ENCODE results near the gene NEU2. TPM values are rescaled to one million over a fixed set of nuclear protein-coding genes. Genes with fewer than 3 reads are reported as not detected.

The NEU2 gene
- polyA plus RNA-seq, 1 experiment, result not detected

DNA sequence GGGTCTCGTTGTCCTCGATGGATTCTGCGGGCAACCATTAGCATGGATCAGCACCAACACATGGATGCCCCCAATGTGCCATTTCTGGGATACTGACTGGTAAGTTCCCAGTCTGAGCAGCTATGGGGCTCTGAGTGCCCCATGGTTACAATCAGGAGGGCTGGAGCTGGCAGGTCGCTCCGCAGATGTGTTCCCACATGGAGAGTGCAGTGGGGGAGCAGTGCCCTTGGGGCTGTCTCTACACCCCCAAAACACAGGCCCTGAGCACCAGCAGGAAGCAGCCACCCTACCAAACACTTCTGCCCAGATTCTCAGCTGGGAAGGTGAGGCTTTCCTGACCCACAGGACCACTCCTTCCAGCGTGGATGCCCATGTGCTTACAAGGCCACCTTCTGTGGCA is 27.4 kb upstream of the NEU2 start:
- no peak for DNase-seq (ENCODE audit: low read depth, low spot score)
- no peak overlapping the region for H3K27ac ChIP-seq (ENCODE audit: low read depth, low read length)
- TF ChIP-seq, protein P1, sequence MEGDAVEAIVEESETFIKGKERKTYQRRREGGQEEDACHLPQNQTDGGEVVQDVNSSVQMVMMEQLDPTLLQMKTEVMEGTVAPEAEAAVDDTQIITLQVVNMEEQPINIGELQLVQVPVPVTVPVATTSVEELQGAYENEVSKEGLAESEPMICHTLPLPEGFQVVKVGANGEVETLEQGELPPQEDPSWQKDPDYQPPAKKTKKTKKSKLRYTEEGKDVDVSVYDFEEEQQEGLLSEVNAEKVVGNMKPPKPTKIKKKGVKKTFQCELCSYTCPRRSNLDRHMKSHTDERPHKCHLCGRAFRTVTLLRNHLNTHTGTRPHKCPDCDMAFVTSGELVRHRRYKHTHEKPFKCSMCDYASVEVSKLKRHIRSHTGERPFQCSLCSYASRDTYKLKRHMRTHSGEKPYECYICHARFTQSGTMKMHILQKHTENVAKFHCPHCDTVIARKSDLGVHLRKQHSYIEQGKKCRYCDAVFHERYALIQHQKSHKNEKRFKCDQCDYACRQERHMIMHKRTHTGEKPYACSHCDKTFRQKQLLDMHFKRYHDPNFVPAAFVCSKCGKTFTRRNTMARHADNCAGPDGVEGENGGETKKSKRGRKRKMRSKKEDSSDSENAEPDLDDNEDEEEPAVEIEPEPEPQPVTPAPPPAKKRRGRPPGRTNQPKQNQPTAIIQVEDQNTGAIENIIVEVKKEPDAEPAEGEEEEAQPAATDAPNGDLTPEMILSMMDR (IDR thresholded peaks at IDR 0.05; ENCODE audit: low read depth, low read length), result no peak
- ChIA-PET POLR2A (no interaction called here), CTCF (no interaction called here)
- H3K27me3 ChIP-seq (ENCODE audit: control insufficient read depth, insufficient read depth, low read length), result peaks cover 25% of the 10 kb centered on the region
- H3K4me3 ChIP-seq (ENCODE audit: low read depth, low read length), result no peak overlapping the region
- H3K9me3 ChIP-seq (ENCODE audit: control insufficient read depth, insufficient read depth, low read length), result no peaks in the 10 kb centered on the region

DNA sequence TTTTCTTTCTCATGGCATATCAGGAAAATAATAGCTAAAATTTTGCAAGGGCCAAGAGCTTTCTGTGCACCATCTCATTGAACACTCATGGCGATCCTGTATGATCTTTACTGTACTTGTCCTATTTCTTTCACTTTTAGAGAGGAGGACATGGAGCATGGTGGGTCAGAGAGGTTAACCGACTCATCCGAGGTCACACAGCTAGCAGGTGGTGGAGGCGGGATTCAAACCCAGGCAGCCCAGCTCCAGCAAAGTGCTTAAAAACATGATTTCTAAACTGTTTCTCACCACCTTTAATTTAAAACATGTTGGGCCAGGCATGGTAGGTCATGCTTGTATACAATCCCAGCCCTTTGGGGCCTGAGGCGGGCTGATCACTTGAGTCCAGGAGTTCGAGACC is 25.8 kb upstream of the NEU2 start:
- no peak overlapping the region for H3K4me3 ChIP-seq (ENCODE audit: low read depth, low read length)
- CTCF ChIA-PET, result interaction anchor here (0.7 kb wide), 1 partner anchor 153 kb away, joined by 3 read pairs; no protein-coding TSS in a partner anchor
- POLR2A ChIA-PET, result no interaction called here
- H3K9me3 ChIP-seq (ENCODE audit: control insufficient read depth, insufficient read depth, low read length), result no peaks in the 10 kb centered on the region
- peaks cover 22% of the 10 kb centered on the region for H3K27me3 ChIP-seq (ENCODE audit: control insufficient read depth, insufficient read depth, low read length)
- H3K27ac ChIP-seq (ENCODE audit: low read depth, low read length), result no peak overlapping the region
- DNase-seq (ENCODE audit: low read depth, low spot score), result no peak
- TF ChIP-seq, protein P1 (IDR thresholded peaks at IDR 0.05; ENCODE audit: low read depth, low read length), result no peak

DNA sequence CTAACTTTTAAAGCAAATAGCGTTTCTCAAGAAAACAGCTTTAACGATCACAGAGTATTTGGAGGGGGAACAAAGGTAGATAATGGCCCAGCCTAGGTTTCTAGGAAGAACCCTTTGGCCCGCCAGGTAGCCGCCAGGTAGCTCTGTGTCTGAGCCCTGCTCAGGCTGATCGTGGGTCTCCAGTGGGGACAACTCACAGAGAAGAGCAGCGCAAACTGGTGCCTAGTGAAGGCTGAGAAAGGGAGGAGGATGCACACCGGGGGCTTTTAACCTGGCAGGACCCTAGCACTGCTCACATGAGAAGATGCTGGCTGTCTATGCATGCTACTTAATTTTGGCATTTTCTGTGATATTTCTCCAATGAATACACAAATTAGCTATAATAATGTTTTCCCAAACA is 25.2 kb upstream of the NEU2 start:
- no peak for DNase-seq (ENCODE audit: low read depth, low spot score)
- ChIA-PET POLR2A (no interaction called here), CTCF (interaction anchor here (0.6 to 1.8 kb wide), 3 partner anchors 22 to 171 kb away, joined by 3 to 5 read pairs (median 4); no protein-coding TSS in a partner anchor)
- Histone ChIP-seq H3K9me3 (ENCODE audit: control insufficient read depth, insufficient read depth, low read length) (no peaks in the 10 kb centered on the region), H3K4me3 (ENCODE audit: low read depth, low read length) (no peak overlapping the region), H3K27me3 (ENCODE audit: control insufficient read depth, insufficient read depth, low read length) (peaks cover 22% of the 10 kb centered on the region), H3K27ac (ENCODE audit: low read depth, low read length) (no peak overlapping the region)
- TF ChIP-seq, protein P1 (IDR thresholded peaks at IDR 0.05; ENCODE audit: low read depth, low read length), result no peak

DNA sequence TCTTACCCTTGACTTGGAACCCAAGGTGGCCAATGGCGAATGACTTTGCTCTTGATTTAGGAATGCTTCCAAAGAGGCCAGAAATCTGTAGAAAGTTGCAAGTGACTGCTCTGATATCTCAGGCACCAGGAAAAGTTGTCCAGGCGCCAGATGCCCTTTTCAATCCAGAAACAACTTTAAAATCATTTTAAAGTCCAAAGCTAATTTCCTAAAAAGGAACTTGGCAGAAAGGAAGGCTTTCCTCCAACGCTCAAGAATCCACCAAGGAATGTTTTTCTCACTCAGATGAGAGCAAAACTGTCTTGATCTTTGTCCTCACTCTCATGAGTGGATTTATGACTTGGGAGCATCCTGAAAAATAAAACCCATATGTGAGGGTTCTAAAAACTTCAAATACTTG is 24.7 kb upstream of the NEU2 start:
- Histone ChIP-seq H3K9me3 (ENCODE audit: control insufficient read depth, insufficient read depth, low read length) (no peaks in the 10 kb centered on the region), H3K27me3 (ENCODE audit: control insufficient read depth, insufficient read depth, low read length) (peaks cover 22% of the 10 kb centered on the region), H3K4me3 (ENCODE audit: low read depth, low read length) (no peak overlapping the region), H3K27ac (ENCODE audit: low read depth, low read length) (no peak overlapping the region)
- no peak for DNase-seq (ENCODE audit: low read depth, low spot score)
- TF ChIP-seq, protein P1 (IDR thresholded peaks at IDR 0.05; ENCODE audit: low read depth, low read length), result no peak
- ChIA-PET CTCF (interaction anchor here (0.6 to 1.8 kb wide), 3 partner anchors 22 to 171 kb away, joined by 3 to 5 read pairs (median 4); no protein-coding TSS in a partner anchor), POLR2A (no interaction called here)

DNA sequence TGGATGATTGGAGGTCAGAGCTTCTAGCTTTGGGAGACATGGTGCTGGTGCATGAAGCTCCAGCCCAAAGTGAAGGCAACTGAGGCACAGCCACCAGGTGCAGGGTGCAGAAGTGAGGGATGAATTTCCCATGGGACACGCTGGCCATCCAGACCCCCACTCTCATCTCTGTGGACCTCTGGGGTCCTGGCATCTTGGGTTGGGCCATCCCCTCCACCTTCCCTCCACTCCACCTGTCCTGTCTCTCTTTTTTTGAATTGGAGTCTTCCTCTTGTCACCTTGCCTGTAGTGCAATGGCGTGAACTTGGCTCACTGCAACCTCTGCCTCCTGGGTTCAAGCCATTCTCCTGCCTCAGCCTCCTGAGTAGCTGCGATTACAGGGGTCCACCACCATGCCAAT is 22.8 kb upstream of the NEU2 start:
- TF ChIP-seq, protein P1 (IDR thresholded peaks at IDR 0.05; ENCODE audit: low read depth, low read length), result no peak
- CTCF ChIA-PET, result no interaction called here
- POLR2A ChIA-PET, result no interaction called here

More for the DNA sequence above, 22.8 kb upstream of the NEU2 start:
- no peak for DNase-seq (ENCODE audit: low read depth, low spot score)
- Histone ChIP-seq H3K4me3 (ENCODE audit: low read depth, low read length) (no peak overlapping the region), H3K27ac (ENCODE audit: low read depth, low read length) (no peak overlapping the region), H3K27me3 (ENCODE audit: control insufficient read depth, insufficient read depth, low read length) (peaks cover 18% of the 10 kb centered on the region), H3K9me3 (ENCODE audit: control insufficient read depth, insufficient read depth, low read length) (no peaks in the 10 kb centered on the region)
